ENCODE results near the gene SP100.

SP100 gene

GRCh38 chr2:230471074-230471473, 55.1 kb downstream of the SP100 start:
- no peaks in the 10 kb centered on the region for H4K20me1 ChIP-seq (ENCODE audit: insufficient read depth, low read length, poor library complexity, severe bottlenecking)
- no peak overlapping the region for H3K4me3 ChIP-seq (ENCODE audit: low read length, poor library complexity, severe bottlenecking)
- peaks cover 38% of the 10 kb centered on the region for H3K36me3 ChIP-seq (ENCODE audit: insufficient read depth, low read length)
- H3K9ac ChIP-seq (ENCODE audit: low read depth, low read length, poor library complexity, severe bottlenecking) = no peak overlapping the region
- no peaks in the 10 kb centered on the region for H3K9me2 ChIP-seq (replicated peaks; ENCODE audit: low read depth, low read length)
- TF ChIP-seq EZH2phosphoT487 (IDR thresholded peaks at IDR 0.05; ENCODE audit: borderline replicate concordance) = no peak
- TF ChIP-seq CTCF (conservative IDR thresholded peaks at IDR 0.05; ENCODE audit: low read length) = no peak
- no peaks in the 10 kb centered on the region for H3K79me2 ChIP-seq (ENCODE audit: insufficient read depth, low read length)
- H3K9me3 ChIP-seq (ENCODE audit: insufficient read depth, low read depth, low read length) = peaks cover 6% of the 10 kb centered on the region; the same call in 1 of the 2 replicates
- H3F3A ChIP-seq (ENCODE audit: low read depth) = no peaks in the 10 kb centered on the region
- H3K4me2 ChIP-seq (ENCODE audit: low read depth, low read length, poor library complexity, severe bottlenecking) = no peak overlapping the region
- H3K4me1 ChIP-seq (ENCODE audit: insufficient read depth, low read length, poor library complexity, severe bottlenecking) = peaks cover 4% of the 10 kb centered on the region
- H2AFZ ChIP-seq (ENCODE audit: low read length) = no peak overlapping the region
- no peaks in the 10 kb centered on the region for H3K27me3 ChIP-seq (ENCODE audit: insufficient read depth, low read length, poor library complexity, severe bottlenecking)

DNA sequence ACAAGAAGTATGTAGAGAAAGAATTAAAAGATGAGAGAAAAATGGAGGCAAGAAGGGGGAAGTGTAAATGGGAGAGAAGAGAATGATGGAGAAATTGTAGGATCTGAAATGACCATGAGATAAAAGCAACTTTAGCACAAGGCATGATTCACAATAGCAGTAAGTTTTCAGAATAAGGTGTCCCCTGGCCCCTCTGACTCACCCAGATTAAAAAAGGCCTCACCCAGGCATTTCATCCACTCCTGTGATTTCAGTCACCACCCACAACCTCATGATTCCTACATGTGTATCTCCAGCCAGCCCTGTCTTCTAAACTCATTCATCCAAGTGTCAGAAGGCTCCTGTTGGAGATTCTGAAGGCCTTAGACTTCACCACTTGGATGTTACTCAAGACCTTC, 56.6 kb downstream of the SP100 start:
- peaks cover 22% of the 10 kb centered on the region for H3K36me3 ChIP-seq (ENCODE audit: insufficient read depth, low read length)

GRCh38 chr2:230473378-230473777, 57.4 kb downstream of the SP100 start:
- Histone ChIP-seq H3K4me3 (ENCODE audit: low read length, poor library complexity, severe bottlenecking) (no peak overlapping the region), H2AFZ (ENCODE audit: low read length) (no peak overlapping the region), H3K9me2 (replicated peaks; ENCODE audit: low read depth, low read length) (no peaks in the 10 kb centered on the region), H3F3A (ENCODE audit: low read depth) (no peaks in the 10 kb centered on the region), H3K9ac (ENCODE audit: low read depth, low read length, poor library complexity, severe bottlenecking) (no peak overlapping the region), H3K79me2 (ENCODE audit: insufficient read depth, low read length) (no peaks in the 10 kb centered on the region), H3K4me1 (ENCODE audit: insufficient read depth, low read length, poor library complexity, severe bottlenecking) (peaks cover 4% of the 10 kb centered on the region), H3K36me3 (ENCODE audit: insufficient read depth, low read length) (peaks cover 16% of the 10 kb centered on the region), H4K20me1 (ENCODE audit: insufficient read depth, low read length, poor library complexity, severe bottlenecking) (no peaks in the 10 kb centered on the region), H3K27me3 (ENCODE audit: insufficient read depth, low read length, poor library complexity, severe bottlenecking) (no peaks in the 10 kb centered on the region), H3K4me2 (ENCODE audit: low read depth, low read length, poor library complexity, severe bottlenecking) (no peak overlapping the region), H3K9me3 (ENCODE audit: insufficient read depth, low read depth, low read length) (peaks cover 6% of the 10 kb centered on the region; the same call in 1 of the 2 replicates)
- no peak for TF ChIP-seq EZH2phosphoT487 (IDR thresholded peaks at IDR 0.05; ENCODE audit: borderline replicate concordance)
- no peak for TF ChIP-seq CTCF (conservative IDR thresholded peaks at IDR 0.05; ENCODE audit: low read length)

More for the DNA sequence above, 56.6 kb downstream of the SP100 start:
- Histone ChIP-seq H3K4me2 (ENCODE audit: low read depth, low read length, poor library complexity, severe bottlenecking) (no peak overlapping the region), H3K79me2 (ENCODE audit: insufficient read depth, low read length) (no peaks in the 10 kb centered on the region), H3K9me2 (replicated peaks; ENCODE audit: low read depth, low read length) (no peaks in the 10 kb centered on the region), H3K9me3 (ENCODE audit: insufficient read depth, low read depth, low read length) (peaks cover 6% of the 10 kb centered on the region; the same call in 1 of the 2 replicates), H3K4me3 (ENCODE audit: low read length, poor library complexity, severe bottlenecking) (no peak overlapping the region), H3F3A (ENCODE audit: low read depth) (no peaks in the 10 kb centered on the region), H2AFZ (ENCODE audit: low read length) (no peak overlapping the region), H4K20me1 (ENCODE audit: insufficient read depth, low read length, poor library complexity, severe bottlenecking) (no peaks in the 10 kb centered on the region), H3K9ac (ENCODE audit: low read depth, low read length, poor library complexity, severe bottlenecking) (no peak overlapping the region), H3K4me1 (ENCODE audit: insufficient read depth, low read length, poor library complexity, severe bottlenecking) (peaks cover 4% of the 10 kb centered on the region), H3K27me3 (ENCODE audit: insufficient read depth, low read length, poor library complexity, severe bottlenecking) (no peaks in the 10 kb centered on the region)
- TF ChIP-seq CTCF (conservative IDR thresholded peaks at IDR 0.05; ENCODE audit: low read length) (no peak), EZH2phosphoT487 (IDR thresholded peaks at IDR 0.05; ENCODE audit: borderline replicate concordance) (no peak)

All from Loucy (cell line).